ENCODE results near the gene OR6N1.

The OR6N1 gene

DNA sequence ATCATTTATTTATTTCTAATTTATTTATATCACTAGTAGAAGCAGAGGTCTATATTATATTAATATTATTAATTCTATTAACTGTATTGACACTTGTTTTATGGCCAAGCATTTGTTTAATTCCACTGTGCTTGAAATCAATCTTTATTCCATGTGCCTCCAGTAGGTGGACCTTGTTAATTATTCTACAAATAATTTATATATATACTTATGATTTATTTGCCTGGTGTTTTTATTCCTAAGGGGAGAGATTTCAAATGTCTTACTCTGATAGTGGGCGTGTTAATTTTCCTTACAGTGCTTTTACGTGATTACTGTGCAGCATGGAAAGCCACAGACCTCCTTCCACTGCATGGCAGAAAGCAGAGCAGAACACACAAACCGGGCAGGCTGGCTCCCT, 26.5 kb upstream of the OR6N1 start:
- TF ChIP-seq, protein P1, sequence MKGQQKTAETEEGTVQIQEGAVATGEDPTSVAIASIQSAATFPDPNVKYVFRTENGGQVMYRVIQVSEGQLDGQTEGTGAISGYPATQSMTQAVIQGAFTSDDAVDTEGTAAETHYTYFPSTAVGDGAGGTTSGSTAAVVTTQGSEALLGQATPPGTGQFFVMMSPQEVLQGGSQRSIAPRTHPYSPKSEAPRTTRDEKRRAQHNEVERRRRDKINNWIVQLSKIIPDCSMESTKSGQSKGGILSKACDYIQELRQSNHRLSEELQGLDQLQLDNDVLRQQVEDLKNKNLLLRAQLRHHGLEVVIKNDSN (IDR thresholded peaks at IDR 0.05), result no peak
- no peak for TF ChIP-seq TEAD4 (IDR thresholded peaks at IDR 0.05)
- no peak for TF ChIP-seq FOXM1 (IDR thresholded peaks at IDR 0.05; ENCODE audit: borderline replicate concordance, low read depth)
- TF ChIP-seq TCF12 (IDR thresholded peaks at IDR 0.05; ENCODE audit: low read depth), result no peak

DNA sequence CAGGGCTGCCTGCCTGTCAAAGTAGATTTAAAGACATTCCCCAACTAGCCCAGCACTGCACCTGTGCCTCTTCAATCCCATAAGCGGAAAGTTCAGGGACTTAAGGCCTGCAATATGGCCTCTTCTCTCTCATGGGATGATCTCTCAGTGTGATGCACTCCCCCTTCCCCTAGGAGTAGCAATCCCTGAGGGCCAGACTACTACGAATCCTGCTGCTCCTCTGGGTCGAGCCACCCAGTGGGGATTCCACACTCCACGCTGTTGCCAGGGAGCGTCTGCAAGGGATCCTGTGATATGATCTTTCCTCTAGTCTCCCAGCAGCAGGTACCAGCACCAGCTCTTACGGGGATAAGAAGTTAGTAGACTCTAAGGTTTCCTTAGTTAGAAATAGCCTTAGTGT, 22.3 kb upstream of the OR6N1 start:
- TF ChIP-seq ZBTB7A (IDR thresholded peaks at IDR 0.05; ENCODE audit: low read depth), result no peak
- TF ChIP-seq TEAD4 (IDR thresholded peaks at IDR 0.05), result no peak
- TF ChIP-seq NFIC (IDR thresholded peaks at IDR 0.05), result no peak
- TF ChIP-seq, protein P2, sequence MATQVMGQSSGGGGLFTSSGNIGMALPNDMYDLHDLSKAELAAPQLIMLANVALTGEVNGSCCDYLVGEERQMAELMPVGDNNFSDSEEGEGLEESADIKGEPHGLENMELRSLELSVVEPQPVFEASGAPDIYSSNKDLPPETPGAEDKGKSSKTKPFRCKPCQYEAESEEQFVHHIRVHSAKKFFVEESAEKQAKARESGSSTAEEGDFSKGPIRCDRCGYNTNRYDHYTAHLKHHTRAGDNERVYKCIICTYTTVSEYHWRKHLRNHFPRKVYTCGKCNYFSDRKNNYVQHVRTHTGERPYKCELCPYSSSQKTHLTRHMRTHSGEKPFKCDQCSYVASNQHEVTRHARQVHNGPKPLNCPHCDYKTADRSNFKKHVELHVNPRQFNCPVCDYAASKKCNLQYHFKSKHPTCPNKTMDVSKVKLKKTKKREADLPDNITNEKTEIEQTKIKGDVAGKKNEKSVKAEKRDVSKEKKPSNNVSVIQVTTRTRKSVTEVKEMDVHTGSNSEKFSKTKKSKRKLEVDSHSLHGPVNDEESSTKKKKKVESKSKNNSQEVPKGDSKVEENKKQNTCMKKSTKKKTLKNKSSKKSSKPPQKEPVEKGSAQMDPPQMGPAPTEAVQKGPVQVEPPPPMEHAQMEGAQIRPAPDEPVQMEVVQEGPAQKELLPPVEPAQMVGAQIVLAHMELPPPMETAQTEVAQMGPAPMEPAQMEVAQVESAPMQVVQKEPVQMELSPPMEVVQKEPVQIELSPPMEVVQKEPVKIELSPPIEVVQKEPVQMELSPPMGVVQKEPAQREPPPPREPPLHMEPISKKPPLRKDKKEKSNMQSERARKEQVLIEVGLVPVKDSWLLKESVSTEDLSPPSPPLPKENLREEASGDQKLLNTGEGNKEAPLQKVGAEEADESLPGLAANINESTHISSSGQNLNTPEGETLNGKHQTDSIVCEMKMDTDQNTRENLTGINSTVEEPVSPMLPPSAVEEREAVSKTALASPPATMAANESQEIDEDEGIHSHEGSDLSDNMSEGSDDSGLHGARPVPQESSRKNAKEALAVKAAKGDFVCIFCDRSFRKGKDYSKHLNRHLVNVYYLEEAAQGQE (IDR thresholded peaks at IDR 0.05; ENCODE audit: low read depth), result no peak
- no peak for TF ChIP-seq EGR1 (IDR thresholded peaks at IDR 0.05)
- no peak for TF ChIP-seq TCF12 (IDR thresholded peaks at IDR 0.05; ENCODE audit: low read depth)

DNA sequence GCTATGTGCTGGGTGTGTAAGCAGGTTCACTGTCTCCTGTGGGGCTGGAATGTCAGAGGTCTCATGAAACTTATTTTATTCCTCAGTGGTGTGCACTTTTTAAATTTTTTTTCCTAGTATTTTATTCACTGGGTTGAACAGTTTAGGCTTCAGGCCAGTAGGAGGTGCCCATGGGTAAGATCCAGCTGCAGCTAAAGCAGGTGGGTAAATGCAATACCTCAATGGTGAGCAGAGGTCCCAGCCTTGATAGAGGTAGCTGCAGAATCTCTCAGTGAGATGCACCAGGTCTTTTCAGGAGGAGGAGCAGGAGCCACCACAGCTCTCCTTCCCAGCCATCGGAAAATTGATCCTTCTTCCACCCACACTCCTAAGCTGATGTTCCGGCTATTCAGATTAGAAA, 21.6 kb upstream of the OR6N1 start:
- TF ChIP-seq RAD21 (IDR thresholded peaks at IDR 0.05; ENCODE audit: low read depth) (no peak), TCF12 (IDR thresholded peaks at IDR 0.05; ENCODE audit: low read depth) (no peak), NFIC (IDR thresholded peaks at IDR 0.05) (no peak), EP300 (IDR thresholded peaks at IDR 0.05; ENCODE audit: borderline replicate concordance) (no peak), CEBPB (IDR thresholded peaks at IDR 0.05) (no peak), CREB1 (IDR thresholded peaks at IDR 0.05; ENCODE audit: low read depth) (no peak), TAF1 (IDR thresholded peaks at IDR 0.05; ENCODE audit: low read depth) (no peak), YY1 (IDR thresholded peaks at IDR 0.05; ENCODE audit: low read depth) (no peak), TEAD4 (IDR thresholded peaks at IDR 0.05) (no peak)
- TF ChIP-seq, protein P2 (IDR thresholded peaks at IDR 0.05; ENCODE audit: low read depth), result no peak
- TF ChIP-seq, protein P1 (IDR thresholded peaks at IDR 0.05), result no peak
- TF ChIP-seq, protein P3, sequence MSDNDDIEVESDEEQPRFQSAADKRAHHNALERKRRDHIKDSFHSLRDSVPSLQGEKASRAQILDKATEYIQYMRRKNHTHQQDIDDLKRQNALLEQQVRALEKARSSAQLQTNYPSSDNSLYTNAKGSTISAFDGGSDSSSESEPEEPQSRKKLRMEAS (IDR thresholded peaks at IDR 0.05), result no peak

DNA sequence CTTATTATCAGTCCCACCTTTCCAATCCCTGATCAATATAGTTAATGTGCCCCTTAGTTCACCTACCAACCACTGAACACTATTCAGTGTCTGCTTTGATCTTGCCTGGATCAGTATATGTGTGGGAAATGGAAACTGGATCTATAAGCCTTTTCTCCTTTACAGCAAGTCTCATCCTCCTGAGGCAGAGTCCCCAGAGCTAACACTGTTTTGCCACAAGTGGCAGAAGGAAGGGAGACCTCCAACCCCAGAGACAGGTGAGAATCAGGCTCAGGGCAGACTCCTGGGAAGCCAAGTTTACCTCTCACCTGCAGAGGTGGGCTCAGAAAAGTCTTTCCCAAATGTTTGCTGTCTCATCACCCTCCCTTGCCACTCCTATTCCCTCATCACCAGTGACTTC, 9.1 kb upstream of the OR6N1 start, which contains the start of gene OR6N2:
Gene OR6N2, minus strand, starts transcription at position 101 of the 400 bp plus-strand sequence. CDS start 3,569 bp downstream, outside the sequence.
- TF ChIP-seq CREB1 (IDR thresholded peaks at IDR 0.05; ENCODE audit: low read depth), result no peak
- TF ChIP-seq NFIC (IDR thresholded peaks at IDR 0.05), result no peak
- TF ChIP-seq RAD21 (IDR thresholded peaks at IDR 0.05; ENCODE audit: low read depth), result no peak
- TF ChIP-seq EGR1 (IDR thresholded peaks at IDR 0.05), result no peak
- TF ChIP-seq TAF1 (IDR thresholded peaks at IDR 0.05; ENCODE audit: low read depth), result no peak
- no peak for TF ChIP-seq TEAD4 (IDR thresholded peaks at IDR 0.05)
- TF ChIP-seq YY1 (IDR thresholded peaks at IDR 0.05; ENCODE audit: low read depth), result no peak
- TF ChIP-seq, protein P2 (IDR thresholded peaks at IDR 0.05; ENCODE audit: low read depth), result no peak
- TF ChIP-seq, protein P1 (IDR thresholded peaks at IDR 0.05), result no peak
- no peak for TF ChIP-seq ZBTB7A (IDR thresholded peaks at IDR 0.05; ENCODE audit: low read depth)
- no peak for TF ChIP-seq EP300 (IDR thresholded peaks at IDR 0.05; ENCODE audit: borderline replicate concordance)
- no peak for TF ChIP-seq CEBPB (IDR thresholded peaks at IDR 0.05)
- TF ChIP-seq FOXM1 (IDR thresholded peaks at IDR 0.05; ENCODE audit: borderline replicate concordance, low read depth), result no peak
- no peak for TF ChIP-seq TCF12 (IDR thresholded peaks at IDR 0.05; ENCODE audit: low read depth)
- TF ChIP-seq, protein P3 (IDR thresholded peaks at IDR 0.05), result no peak
